Mucosa of descending colon (tissue), 3 donors: Measurements from ENCODE around the gene NDFIP2. TPM values are rescaled to one million over a fixed set of nuclear protein-coding genes. Genes with fewer than 3 reads are reported as not detected.

Source experiments
- ATAC-seq: fragments of 200-7000 bp; cut with Tn5 transposase; one replicate; pipeline ENCODE4 v1.9.1; 2020; ENCODE audit warnings: mild to moderate bottlenecking, moderate library complexity
- DNase-seq, 3 donors: peaks; one replicate each; pipeline ENCODE4 v3.0.0-alpha.2; 2020
- H3K36me3 ChIP-seq: fragments of 200-600 bp; one replicate; pipeline ENCODE4 v1.8.0; 2021; ENCODE audit warnings: low read depth, mild to moderate bottlenecking
- H3K4me1 ChIP-seq: fragments of 200-600 bp; one replicate; pipeline ENCODE4 v1.8.0; 2021; ENCODE audit warnings: low read depth, mild to moderate bottlenecking
- H3K4me3 ChIP-seq: fragments of 200-600 bp; one replicate; pipeline ENCODE4 v1.8.0; 2021; ENCODE audit warnings: mild to moderate bottlenecking
- H3K9me3 ChIP-seq: fragments of 200-600 bp; one replicate; pipeline ENCODE4 v1.8.0; 2021; ENCODE audit warnings: mild to moderate bottlenecking
- intact Hi-C, 2 donors: fragments of 100-400 bp; cut with DNase I in 1 of 2; cut with micrococcal nuclease in 1 of 2; formaldehyde crosslinking; loops; one replicate each; pipeline versions ENCODE4 v1.11.0 to v1.11.1; 2022; cut with DNase I, micrococcal nuclease
- total RNA-seq, 3 donors: library from RNA; stranded (reverse); fragmentation: NEBNext Ultra II Directional in 2 of 3; extraction: Animal tissue kit (Norgen Biotek cat#: 25700) in 2 of 3; gene quantifications; one replicate each; pipeline versions ENCODE4 v1.2.1 to v1.2.4, GENCODE V29; 2021 to 2023
- TF ChIP-seq, protein P1 (sequence below): fragments of 200-600 bp; IDR thresholded peaks from one replicate; pipeline ENCODE4 v1.8.0; 2022; ENCODE audit warnings: antibody characterized with exemption, mild to moderate bottlenecking
- donor health status: DM: no; HTN: no; CAD: no; lungs with moderate emphysema.
- donor health status: DM: no; HTN: no; CAD: no.
- donor health status: DM: no; HTN: yes; CAD: no.

Gene NDFIP2
- total RNA-seq, 3 donors from 2014 or later: 64.9 to 141 (median 136) TPM

DNA sequence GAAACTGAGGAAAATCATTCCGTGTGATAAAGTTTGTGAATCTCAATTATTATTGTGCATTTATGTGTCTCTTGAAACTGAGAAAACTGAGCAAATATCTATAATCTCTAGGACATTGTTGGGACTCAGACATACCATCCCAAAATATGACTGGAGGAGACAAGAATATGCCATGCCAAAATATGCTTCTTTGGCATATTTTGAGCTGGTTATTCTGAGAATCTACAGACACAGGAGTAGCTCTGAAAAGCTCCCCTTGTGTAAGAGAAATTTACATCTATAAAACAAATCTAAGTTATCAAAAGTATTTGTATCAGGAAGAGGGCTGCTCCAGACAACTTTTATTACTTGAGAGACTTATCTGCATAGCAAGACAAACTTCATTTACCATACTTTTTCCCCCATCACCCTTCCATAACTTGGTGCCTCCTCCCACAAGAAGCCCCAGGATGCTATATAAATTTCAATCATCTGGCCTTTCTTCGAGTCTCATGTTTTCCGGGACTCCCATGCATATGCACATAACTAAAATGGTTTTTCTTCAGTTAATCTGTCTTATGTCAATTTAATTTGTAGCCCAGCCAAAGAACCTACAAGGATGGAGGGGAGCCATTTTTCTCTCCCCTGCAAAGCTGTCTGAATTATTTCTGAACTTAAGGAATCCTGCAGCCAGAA, 28.6 kb upstream of the NDFIP2 start:
- Histone ChIP-seq H3K36me3 (no peaks in the 10 kb centered on the region), H3K4me1 (no peaks in the 10 kb centered on the region), H3K4me3 (no peak overlapping the region), H3K9me3 (no peaks in the 10 kb centered on the region)
- intact Hi-C loops: no loop called here
- DNase-seq: no peak
- TF ChIP-seq, protein P1, sequence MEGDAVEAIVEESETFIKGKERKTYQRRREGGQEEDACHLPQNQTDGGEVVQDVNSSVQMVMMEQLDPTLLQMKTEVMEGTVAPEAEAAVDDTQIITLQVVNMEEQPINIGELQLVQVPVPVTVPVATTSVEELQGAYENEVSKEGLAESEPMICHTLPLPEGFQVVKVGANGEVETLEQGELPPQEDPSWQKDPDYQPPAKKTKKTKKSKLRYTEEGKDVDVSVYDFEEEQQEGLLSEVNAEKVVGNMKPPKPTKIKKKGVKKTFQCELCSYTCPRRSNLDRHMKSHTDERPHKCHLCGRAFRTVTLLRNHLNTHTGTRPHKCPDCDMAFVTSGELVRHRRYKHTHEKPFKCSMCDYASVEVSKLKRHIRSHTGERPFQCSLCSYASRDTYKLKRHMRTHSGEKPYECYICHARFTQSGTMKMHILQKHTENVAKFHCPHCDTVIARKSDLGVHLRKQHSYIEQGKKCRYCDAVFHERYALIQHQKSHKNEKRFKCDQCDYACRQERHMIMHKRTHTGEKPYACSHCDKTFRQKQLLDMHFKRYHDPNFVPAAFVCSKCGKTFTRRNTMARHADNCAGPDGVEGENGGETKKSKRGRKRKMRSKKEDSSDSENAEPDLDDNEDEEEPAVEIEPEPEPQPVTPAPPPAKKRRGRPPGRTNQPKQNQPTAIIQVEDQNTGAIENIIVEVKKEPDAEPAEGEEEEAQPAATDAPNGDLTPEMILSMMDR: no peak
- ATAC-seq: no peak

DNA sequence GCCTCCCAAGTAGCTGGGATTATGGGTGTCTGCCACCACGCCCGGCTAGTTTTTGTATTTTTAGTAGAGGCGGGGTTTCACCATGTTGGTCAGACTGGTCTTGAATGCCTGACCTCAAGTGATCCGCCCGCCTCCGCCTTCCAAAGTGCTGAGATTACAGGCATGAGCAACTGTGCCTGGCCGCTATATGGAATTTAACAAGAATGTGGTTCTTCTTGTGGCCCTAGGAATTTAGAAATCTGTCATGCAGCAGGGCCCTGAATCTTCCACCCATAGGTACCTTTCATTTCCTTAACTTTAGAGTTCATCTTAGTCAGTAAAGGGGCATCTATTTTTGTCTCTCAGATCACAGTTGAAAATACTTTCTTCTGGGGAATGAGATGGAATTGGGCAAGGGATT, 25.6 kb upstream of the NDFIP2 start:
- no peak for ATAC-seq
- TF ChIP-seq, protein P1: no peak

DNA sequence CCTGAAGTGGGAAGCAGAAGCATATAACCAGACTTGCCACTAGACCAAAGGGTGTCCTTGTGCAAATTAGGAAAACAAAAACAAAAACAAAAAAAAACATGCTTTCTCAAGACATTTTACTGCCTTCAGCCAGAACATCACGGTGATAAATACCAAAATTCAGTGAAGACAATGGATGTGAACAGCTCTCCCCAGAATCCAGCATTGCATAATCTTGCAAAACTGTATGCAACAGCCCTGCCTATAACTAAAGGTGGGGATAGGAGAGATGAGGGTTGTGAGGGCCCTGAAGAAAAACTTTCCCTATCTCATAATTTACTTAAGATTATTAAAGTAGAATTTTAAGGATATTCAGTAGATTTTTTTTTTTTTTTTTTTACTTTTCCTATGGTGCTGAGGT, 24.9 kb upstream of the NDFIP2 start:
- no peaks in the 10 kb centered on the region for H3K9me3 ChIP-seq
- intact Hi-C loops: no loop called here
- no peak for ATAC-seq
- H3K36me3 ChIP-seq: no peaks in the 10 kb centered on the region
- no peaks in the 10 kb centered on the region for H3K4me1 ChIP-seq
- no peak for DNase-seq
- TF ChIP-seq, protein P1: no peak
- H3K4me3 ChIP-seq: no peak overlapping the region

More for the DNA sequence above, 25.6 kb upstream of the NDFIP2 start:
- no peak for DNase-seq
- Histone ChIP-seq H3K4me1 (no peaks in the 10 kb centered on the region), H3K36me3 (no peaks in the 10 kb centered on the region), H3K9me3 (no peaks in the 10 kb centered on the region), H3K4me3 (no peak overlapping the region)
- intact Hi-C loops: no loop called here

DNA sequence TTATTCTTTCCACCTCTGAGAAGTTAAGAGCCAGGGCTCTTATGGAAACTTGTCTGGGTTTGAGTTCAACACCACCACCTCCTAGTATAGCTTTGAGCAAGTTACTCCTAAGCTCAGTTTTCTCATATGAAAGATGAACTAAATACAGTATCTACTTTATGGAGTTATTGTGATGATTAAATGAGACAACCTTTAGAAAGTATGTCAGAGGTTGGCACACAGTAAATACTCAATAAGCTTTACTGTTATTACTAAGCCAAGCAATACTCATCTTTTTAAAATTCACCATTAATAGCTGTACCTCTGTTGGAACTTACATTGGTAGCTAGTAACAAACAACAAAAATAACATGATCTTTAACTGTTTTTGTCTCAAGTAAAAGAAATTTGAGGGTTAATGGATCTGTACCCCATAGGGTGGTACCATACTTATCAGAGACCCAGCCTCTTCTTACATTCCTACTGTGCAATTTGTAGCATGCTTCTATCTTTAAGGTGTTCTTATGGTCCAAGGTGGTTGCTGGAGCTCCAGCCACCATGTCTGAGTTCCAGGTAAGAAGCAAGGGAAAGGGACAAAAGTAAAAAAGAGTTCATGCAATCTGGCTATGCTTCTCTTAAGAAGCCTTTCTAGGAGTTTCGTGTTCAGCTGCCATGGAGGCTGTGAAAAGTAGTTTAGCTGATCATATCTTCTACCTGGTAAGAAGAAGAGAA, 24.1 kb upstream of the NDFIP2 start:
- Histone ChIP-seq H3K9me3 (no peaks in the 10 kb centered on the region), H3K4me3 (no peak overlapping the region), H3K4me1 (no peaks in the 10 kb centered on the region), H3K36me3 (no peaks in the 10 kb centered on the region)
- DNase-seq (no peak), ATAC-seq (no peak)
- TF ChIP-seq, protein P1: no peak
- intact Hi-C loops: no loop called here

DNA sequence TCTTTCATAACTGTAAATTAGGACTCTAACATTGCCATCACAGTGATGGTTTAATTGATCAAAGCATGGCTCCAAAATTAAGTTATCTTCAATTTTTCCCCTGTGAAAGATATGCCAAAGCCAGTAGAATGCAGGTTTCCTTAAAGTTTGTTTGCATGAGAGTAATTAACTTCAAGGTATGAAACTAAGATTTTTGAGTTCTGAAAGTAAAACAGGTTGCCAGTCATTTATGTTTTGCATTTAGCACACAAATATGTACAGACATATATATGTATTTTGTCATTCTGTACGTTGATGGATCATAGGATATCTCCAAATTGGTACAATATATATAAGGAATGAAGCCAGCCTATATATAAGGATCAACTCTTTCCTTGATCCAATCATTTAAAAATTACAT, 23.6 kb upstream of the NDFIP2 start:
- DNase-seq (no peak), ATAC-seq (no peak)
- intact Hi-C loops: no loop called here
- Histone ChIP-seq H3K4me1 (no peaks in the 10 kb centered on the region), H3K4me3 (no peak overlapping the region), H3K9me3 (no peaks in the 10 kb centered on the region), H3K36me3 (no peaks in the 10 kb centered on the region)
- TF ChIP-seq, protein P1: no peak
